Fibroblast of lung (primary cell): ENCODE measurements around the gene RCCD1. TPM values are rescaled to one million over a fixed set of nuclear protein-coding genes. Genes with fewer than 3 reads are reported as not detected.

Source experiments
- DNase-seq, 2 donors: peaks; one replicate each; pipeline versions ENCODE4 v3.0.0 to v3.0.0-alpha.2; 2010; ENCODE audit warnings: low read depth in 2 of 2
- H2AFZ ChIP-seq: 2 replicates; pipeline ENCODE4 v1.5.1; 2012; ENCODE audit warnings: low read length, control low read depth, inconsistent platforms
- H3K27ac ChIP-seq: 2 replicates; pipeline ENCODE4 v1.5.1; 2011; ENCODE audit warnings: low read length, control low read depth; ENCODE audit not compliant: insufficient read depth
- H3K27me3 ChIP-seq: 2 replicates; pipeline ENCODE4 v1.5.1; 2011; ENCODE audit warnings: mild to moderate bottlenecking, low read length; ENCODE audit not compliant: control insufficient read depth, insufficient read depth
- H3K36me3 ChIP-seq: 2 replicates; pipeline ENCODE4 v1.5.1; 2011; ENCODE audit warnings: low read length; ENCODE audit not compliant: control insufficient read depth, insufficient read depth
- H3K4me1 ChIP-seq: 2 replicates; pipeline ENCODE4 v1.5.1; 2011; ENCODE audit warnings: low read length; ENCODE audit not compliant: control insufficient read depth, insufficient read depth; ENCODE audit errors: extremely low read depth
- H3K4me2 ChIP-seq: 2 replicates; pipeline ENCODE4 v1.5.1; 2011; ENCODE audit warnings: low read length, control low read depth; ENCODE audit not compliant: insufficient read depth; ENCODE audit errors: extremely low read depth
- H3K4me3 ChIP-seq, 4 experiments: fragments of 200-600 bp in 1 of 4; sonication (generic) in 1 of 4; replicated peaks in 1 of 4; 2 replicates each; pipeline ENCODE4 v1.5.1; 2011 to 2016; ENCODE audit warnings: low read length in 4 of 4, low read depth in 3 of 4, mild to moderate bottlenecking in 3 of 4, control low read depth in 2 of 4, inconsistent platforms in 1 of 4, mixed read lengths in 1 of 4; ENCODE audit not compliant: insufficient read depth in 1 of 4; ENCODE audit errors: control extremely low read depth in 1 of 4
- H3K79me2 ChIP-seq: 2 replicates; pipeline ENCODE4 v1.5.1; 2012; ENCODE audit warnings: mild to moderate bottlenecking, low read length, inconsistent platforms; ENCODE audit not compliant: control insufficient read depth, insufficient read depth
- H3K9ac ChIP-seq: 2 replicates; pipeline ENCODE4 v1.5.1; 2011; ENCODE audit warnings: mild to moderate bottlenecking, low read length, control low read depth; ENCODE audit not compliant: insufficient read depth
- H3K9me3 ChIP-seq: 2 replicates; pipeline ENCODE4 v1.5.1; 2012; ENCODE audit warnings: low read depth, low read length; ENCODE audit not compliant: control insufficient read depth, insufficient read depth
- H4K20me1 ChIP-seq: 2 replicates; pipeline ENCODE4 v1.5.1; 2011; ENCODE audit warnings: low read length; ENCODE audit not compliant: control insufficient read depth, insufficient read depth; ENCODE audit errors: extremely low read depth
- CTCF ChIP-seq, 2 donors: IDR thresholded peaks in 1 of 2; conservative IDR thresholded peaks in 1 of 2; 1 replicate in 1 of 2; 2 replicates in 1 of 2; pipeline ENCODE4 v1.5.1; 2011 to 2012; ENCODE audit warnings: low read length in 2 of 2, control low read depth in 1 of 2, inconsistent platforms in 1 of 2, low read depth in 1 of 2, mild to moderate bottlenecking in 1 of 2
- EZH2 ChIP-seq: IDR thresholded peaks from 2 replicates; pipeline ENCODE4 v1.5.1; 2012; ENCODE audit warnings: low read length, control low read depth, mild to moderate bottlenecking; ENCODE audit errors: missing control alignments
- polyA plus RNA-seq, 2 donors: library from polyadenylated mRNA; depleted of rRNA in 1 of 2; stranded (reverse) in 1 of 2; unstranded in 1 of 2; fragments of >200 nt; gene quantifications; 2 replicates each; pipeline ENCODE4 v1.2.1, GENCODE V29; 2011 to 2012; ENCODE audit warnings: missing spikeins in 1 of 2
- total RNA-seq: library from RNA; depleted of rRNA; stranded (reverse); fragments of >200 nt; gene quantifications from 2 replicates; pipeline ENCODE4 v1.2.1, GENCODE V29; 2014

RCCD1 gene
- total and polyA plus RNA-seq, 2 donors (not counting 1 experiment from before 2014, with no cell fraction given) = 5.9 to 14.2 TPM

DNA sequence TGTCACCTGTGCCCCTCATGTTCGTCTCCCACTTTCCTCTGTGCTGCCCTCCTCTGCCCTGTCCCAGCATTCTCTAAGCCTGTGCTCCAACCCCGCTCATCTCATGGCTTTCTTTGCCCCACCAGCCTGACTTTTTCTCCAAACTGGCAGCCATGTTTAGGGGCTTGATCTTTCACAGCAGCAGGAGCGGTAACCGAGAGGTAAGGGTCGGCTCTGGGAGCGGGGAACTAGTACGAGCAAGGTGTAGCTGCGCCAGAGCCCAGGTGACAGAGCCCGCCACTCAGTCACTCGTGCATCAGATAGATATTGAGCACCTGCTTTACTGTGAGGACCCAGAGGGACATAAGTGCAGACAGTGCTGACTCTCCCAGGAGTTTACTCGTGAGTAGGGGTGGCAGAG, 38.2 kb upstream of the RCCD1 start:
- no peaks in the 10 kb centered on the region for H3K4me1 ChIP-seq
- TF ChIP-seq CTCF (conservative IDR thresholded peaks at IDR 0.05 in 1 of 2, IDR thresholded peaks at IDR 0.05 in 1 of 2; ENCODE audit: low read depth in 1 of 2, low read length in 2 of 2) (no peak), EZH2 (no peak)
- no peaks in the 10 kb centered on the region for H3K79me2 ChIP-seq
- no peak overlapping the region for H3K27ac ChIP-seq
- no peak overlapping the region for H3K4me3 ChIP-seq
- no peak for DNase-seq
- H3K4me2 ChIP-seq = no peak overlapping the region
- H3K27me3 ChIP-seq = no peaks in the 10 kb centered on the region
- no peak overlapping the region for H2AFZ ChIP-seq
- peaks cover 24% of the 10 kb centered on the region for H3K36me3 ChIP-seq
- no peaks in the 10 kb centered on the region for H4K20me1 ChIP-seq
- no peak overlapping the region for H3K9ac ChIP-seq
- H3K9me3 ChIP-seq = no peaks in the 10 kb centered on the region

GRCh38 chr15:90917569-90917968, 37.1 kb upstream of the RCCD1 start:
- Histone ChIP-seq H3K9ac (no peak overlapping the region), H3K27me3 (no peaks in the 10 kb centered on the region), H4K20me1 (no peaks in the 10 kb centered on the region), H2AFZ (no peak overlapping the region), H3K27ac (no peak overlapping the region), H3K4me1 (no peaks in the 10 kb centered on the region), H3K4me3 (no peak overlapping the region), H3K79me2 (no peaks in the 10 kb centered on the region), H3K36me3 (peaks cover 22% of the 10 kb centered on the region), H3K4me2 (no peak overlapping the region), H3K9me3 (no peaks in the 10 kb centered on the region)
- TF ChIP-seq EZH2 (no peak), CTCF (conservative IDR thresholded peaks at IDR 0.05 in 1 of 2, IDR thresholded peaks at IDR 0.05 in 1 of 2; ENCODE audit: low read depth in 1 of 2, low read length in 2 of 2) (no peak)
- no peak for DNase-seq

- Histone ChIP-seq H3K27me3 (no peaks in the 10 kb centered on the region), H3K4me3 (no peak overlapping the region), H3K9ac (no peak overlapping the region), H4K20me1 (no peaks in the 10 kb centered on the region), H3K9me3 (no peaks in the 10 kb centered on the region), H3K4me1 (no peaks in the 10 kb centered on the region), H3K27ac (no peak overlapping the region), H3K79me2 (no peaks in the 10 kb centered on the region), H3K4me2 (no peak overlapping the region), H3K36me3 (peaks cover 19% of the 10 kb centered on the region), H2AFZ (no peak overlapping the region)
- no peak for TF ChIP-seq EZH2
- no peak for TF ChIP-seq CTCF (conservative IDR thresholded peaks at IDR 0.05 in 1 of 2, IDR thresholded peaks at IDR 0.05 in 1 of 2; ENCODE audit: low read depth in 1 of 2, low read length in 2 of 2)
- no peak for DNase-seq
These were observed 36.5 kb upstream of the RCCD1 start for GRCh38 chr15:90918034-90918788.
